Measurements from ENCODE around the gene DUS1L.

GRCh38 chr17:82022310-82022980, 43.2 kb downstream of the DUS1L start, which contains the start of gene CENPX:
- TF ChIP-seq, protein P1, sequence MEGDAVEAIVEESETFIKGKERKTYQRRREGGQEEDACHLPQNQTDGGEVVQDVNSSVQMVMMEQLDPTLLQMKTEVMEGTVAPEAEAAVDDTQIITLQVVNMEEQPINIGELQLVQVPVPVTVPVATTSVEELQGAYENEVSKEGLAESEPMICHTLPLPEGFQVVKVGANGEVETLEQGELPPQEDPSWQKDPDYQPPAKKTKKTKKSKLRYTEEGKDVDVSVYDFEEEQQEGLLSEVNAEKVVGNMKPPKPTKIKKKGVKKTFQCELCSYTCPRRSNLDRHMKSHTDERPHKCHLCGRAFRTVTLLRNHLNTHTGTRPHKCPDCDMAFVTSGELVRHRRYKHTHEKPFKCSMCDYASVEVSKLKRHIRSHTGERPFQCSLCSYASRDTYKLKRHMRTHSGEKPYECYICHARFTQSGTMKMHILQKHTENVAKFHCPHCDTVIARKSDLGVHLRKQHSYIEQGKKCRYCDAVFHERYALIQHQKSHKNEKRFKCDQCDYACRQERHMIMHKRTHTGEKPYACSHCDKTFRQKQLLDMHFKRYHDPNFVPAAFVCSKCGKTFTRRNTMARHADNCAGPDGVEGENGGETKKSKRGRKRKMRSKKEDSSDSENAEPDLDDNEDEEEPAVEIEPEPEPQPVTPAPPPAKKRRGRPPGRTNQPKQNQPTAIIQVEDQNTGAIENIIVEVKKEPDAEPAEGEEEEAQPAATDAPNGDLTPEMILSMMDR (IDR thresholded peaks at IDR 0.05; ENCODE audit: low read depth, low read length), result no peak
- no peak for TF ChIP-seq EZH2phosphoT487 (IDR thresholded peaks at IDR 0.05; ENCODE audit: low read depth)
